ENCODE data around the gene TCTN1. TPM values are rescaled to one million over a fixed set of nuclear protein-coding genes. Genes with fewer than 3 reads are reported as not detected.
"Not testable (repeated sequence)": the region's sequence is repeated elsewhere in the genome, so short reads cannot be mapped to it uniquely, and the experiment has no call there.

Gene TCTN1
- total RNA-seq, 2 experiments from 2014 or later: 11.0 to 13.6 TPM

GRCh38 chr12:110640275-110641025 lies 26.5 kb downstream of the TCTN1 start:
- Mint-ChIP-seq H3K27me3 (no peaks in the 10 kb centered on the region), H3K36me3 (peaks cover 15% of the 10 kb centered on the region), H3K9me3 (no peaks in the 10 kb centered on the region), H3K4me3 (no peak overlapping the region), H3K4me1 (peaks cover 66% of the 10 kb centered on the region), H3K27ac (no peak overlapping the region)
- DNase-seq: no peak

- peaks cover 61% of the 10 kb centered on the region for H3K4me1 Mint-ChIP-seq
- no peak for DNase-seq
- no peaks in the 10 kb centered on the region for H3K27me3 Mint-ChIP-seq
- H3K9me3 Mint-ChIP-seq: no peaks in the 10 kb centered on the region
- H3K27ac Mint-ChIP-seq: peak overlapping the region; percentile 28
- no peak overlapping the region for H3K4me3 Mint-ChIP-seq
- H3K36me3 Mint-ChIP-seq: peaks cover 12% of the 10 kb centered on the region
These were observed 27.6 kb downstream of the TCTN1 start for GRCh38 chr12:110641521-110641920.

- Mint-ChIP-seq H3K27ac (peak overlapping the region; percentile 79), H3K4me1 (peaks cover 51% of the 10 kb centered on the region), H3K36me3 (peaks cover 48% of the 10 kb centered on the region), H3K4me3 (no peak overlapping the region), H3K9me3 (no peaks in the 10 kb centered on the region), H3K27me3 (no peaks in the 10 kb centered on the region)
- peak; percentile 53 for DNase-seq
These were observed 33.7 kb downstream of the TCTN1 start for GRCh38 chr12:110647631-110648040.

- peak overlapping the region; percentile 19 for H3K27ac Mint-ChIP-seq
These were observed 35.5 kb downstream of the TCTN1 start for GRCh38 chr12:110649341-110649847.

GRCh38 chr12:110654238-110654637 lies 40.3 kb downstream of the TCTN1 start:
- not testable (repeated sequence) for H3K27ac Mint-ChIP-seq, H3K27me3 Mint-ChIP-seq, H3K4me3 Mint-ChIP-seq, DNase-seq, H3K9me3 Mint-ChIP-seq
- H3K36me3 Mint-ChIP-seq: peaks cover 68% of the 10 kb centered on the region
- H3K4me1 Mint-ChIP-seq: peaks cover 34% of the 10 kb centered on the region

More at GRCh38 chr12:110649341-110649847, 35.5 kb downstream of the TCTN1 start:
- Mint-ChIP-seq H3K36me3 (peaks cover 55% of the 10 kb centered on the region), H3K9me3 (no peaks in the 10 kb centered on the region), H3K27me3 (no peaks in the 10 kb centered on the region), H3K4me3 (no peak overlapping the region), H3K4me1 (peaks cover 41% of the 10 kb centered on the region)
- DNase-seq: no peak

- H3K4me3 Mint-ChIP-seq: no peak overlapping the region
- peaks cover 39% of the 10 kb centered on the region for H3K4me1 Mint-ChIP-seq
- H3K27ac Mint-ChIP-seq: no peak overlapping the region
- H3K27me3 Mint-ChIP-seq: no peaks in the 10 kb centered on the region
- H3K36me3 Mint-ChIP-seq: peaks cover 65% of the 10 kb centered on the region
- no peaks in the 10 kb centered on the region for H3K9me3 Mint-ChIP-seq
- no peak for DNase-seq
These were observed 42.2 kb downstream of the TCTN1 start for GRCh38 chr12:110656071-110656655.

GRCh38 chr12:110657747-110658146 lies 43.8 kb downstream of the TCTN1 start:
- no peak overlapping the region for H3K4me3 Mint-ChIP-seq
- H3K27ac Mint-ChIP-seq: peak overlapping the region; percentile 47
- no peak for DNase-seq
- peaks cover 51% of the 10 kb centered on the region for H3K4me1 Mint-ChIP-seq
- peaks cover 62% of the 10 kb centered on the region for H3K36me3 Mint-ChIP-seq
- H3K9me3 Mint-ChIP-seq: no peaks in the 10 kb centered on the region
- no peaks in the 10 kb centered on the region for H3K27me3 Mint-ChIP-seq

GRCh38 chr12:110658242-110658641 lies 44.3 kb downstream of the TCTN1 start:
- H3K27ac Mint-ChIP-seq: peak overlapping the region; percentile 47
- peaks cover 65% of the 10 kb centered on the region for H3K36me3 Mint-ChIP-seq
- H3K4me3 Mint-ChIP-seq: peak overlapping the region; percentile 54
- H3K27me3 Mint-ChIP-seq: no peaks in the 10 kb centered on the region
- no peaks in the 10 kb centered on the region for H3K9me3 Mint-ChIP-seq
- no peak for DNase-seq
- peaks cover 54% of the 10 kb centered on the region for H3K4me1 Mint-ChIP-seq

- Mint-ChIP-seq H3K4me1 (peaks cover 54% of the 10 kb centered on the region), H3K36me3 (peaks cover 63% of the 10 kb centered on the region), H3K9me3 (peaks cover under 1% of the 10 kb centered on the region), H3K4me3 (peak overlapping the region; percentile 54), H3K27me3 (no peaks in the 10 kb centered on the region), H3K27ac (no peak overlapping the region)
- no peak for DNase-seq
These were observed 44.9 kb downstream of the TCTN1 start for GRCh38 chr12:110658878-110659277.

- Mint-ChIP-seq H3K9me3 (peaks cover 18% of the 10 kb centered on the region), H3K27me3 (no peaks in the 10 kb centered on the region), H3K4me3 (peak overlapping the region; percentile 96), H3K36me3 (peaks cover 77% of the 10 kb centered on the region), H3K27ac (peak overlapping the region; percentile 99), H3K4me1 (peaks cover 49% of the 10 kb centered on the region)
- peak; percentile 90 for DNase-seq
These were observed 47.5 kb downstream of the TCTN1 start for GRCh38 chr12:110661337-110661972.

- H3K36me3 Mint-ChIP-seq: peaks cover 70% of the 10 kb centered on the region
These were observed 53.0 kb downstream of the TCTN1 start for GRCh38 chr12:110666892-110667291.

GRCh38 chr12:110667671-110668070 lies 53.7 kb downstream of the TCTN1 start:
- Mint-ChIP-seq H3K36me3 (peaks cover 73% of the 10 kb centered on the region), H3K27me3 (no peaks in the 10 kb centered on the region), H3K4me3 (no peak overlapping the region), H3K9me3 (peaks cover 24% of the 10 kb centered on the region), H3K27ac (no peak overlapping the region), H3K4me1 (peaks cover 49% of the 10 kb centered on the region)
- DNase-seq: no peak

More at GRCh38 chr12:110666892-110667291, 53.0 kb downstream of the TCTN1 start:
- Mint-ChIP-seq H3K27ac (peak overlapping the region; percentile 60), H3K9me3 (peaks cover 24% of the 10 kb centered on the region), H3K27me3 (no peaks in the 10 kb centered on the region), H3K4me3 (no peak overlapping the region), H3K4me1 (peaks cover 49% of the 10 kb centered on the region)
- no peak for DNase-seq

GRCh38 chr12:110668480-110669192 lies 54.7 kb downstream of the TCTN1 start:
- no peak for DNase-seq
- H3K36me3 Mint-ChIP-seq: peaks cover 75% of the 10 kb centered on the region
- H3K4me1 Mint-ChIP-seq: peaks cover 49% of the 10 kb centered on the region
- H3K27ac Mint-ChIP-seq: peak overlapping the region; percentile 95
- H3K27me3 Mint-ChIP-seq: no peaks in the 10 kb centered on the region
- no peak overlapping the region for H3K4me3 Mint-ChIP-seq
- H3K9me3 Mint-ChIP-seq: peaks cover 26% of the 10 kb centered on the region

- Mint-ChIP-seq H3K4me1 (peaks cover 54% of the 10 kb centered on the region), H3K27me3 (no peaks in the 10 kb centered on the region), H3K9me3 (peaks cover 24% of the 10 kb centered on the region), H3K27ac (peak overlapping the region; percentile 95), H3K4me3 (no peak overlapping the region), H3K36me3 (peaks cover 76% of the 10 kb centered on the region)
- no peak for DNase-seq
These were observed 55.2 kb downstream of the TCTN1 start for GRCh38 chr12:110669193-110669502.
